Stimulated activated CD8-positive, alpha-beta memory T cell treated with anti-CD3 and anti-CD28 coated beads, Interleukin-2, amount 100 ng/mL, for 1 hour (primary cell): ENCODE data around the gene LAMA4.

Source experiments
- DNase-seq, 2 donors: peaks; one replicate each; pipeline ENCODE4 v3.0.0-alpha.2; 2020; ENCODE audit warnings: low read depth in 2 of 2

The LAMA4 gene

DNA sequence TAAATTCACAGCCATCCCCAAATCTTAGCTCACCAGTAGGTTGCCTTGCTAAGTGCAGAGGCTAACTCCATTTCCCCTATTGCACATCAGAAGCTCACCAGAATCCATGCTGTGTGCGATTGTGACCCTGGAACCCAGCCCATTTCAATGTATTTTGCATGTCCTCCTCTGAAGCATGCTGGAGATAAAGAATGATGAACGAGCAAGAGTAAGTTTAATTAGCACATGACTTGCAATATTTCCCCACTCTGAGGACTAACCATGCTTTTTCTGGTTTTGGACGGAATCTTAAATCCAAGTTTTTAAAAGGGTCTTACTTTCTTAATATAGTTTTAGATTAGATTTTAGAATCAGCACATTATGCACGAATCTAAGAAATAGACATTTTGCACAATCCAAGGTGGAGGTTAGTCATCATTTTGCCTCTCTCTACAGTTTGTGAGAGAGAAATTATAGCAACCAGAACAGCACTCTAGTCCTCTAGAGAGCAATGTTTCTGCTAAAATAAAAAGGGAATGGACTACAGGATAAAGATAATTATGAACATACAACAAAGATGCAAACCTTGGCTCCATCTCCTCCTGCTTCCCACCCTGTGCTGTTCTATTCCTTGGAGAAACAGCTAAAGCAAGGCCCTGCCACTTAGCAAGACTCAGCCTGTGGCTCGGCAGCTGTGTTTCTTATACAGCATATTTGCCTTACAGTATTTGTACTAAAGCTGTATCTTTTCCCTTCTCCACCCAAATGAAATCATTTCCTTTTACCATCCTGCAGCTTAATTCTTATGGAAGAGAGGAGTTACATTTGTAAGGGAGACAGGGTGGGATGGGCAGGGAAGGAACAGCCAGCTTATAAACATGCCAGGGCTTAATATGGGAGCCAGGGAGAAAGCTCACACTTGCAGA, 24.9 kb upstream of the LAMA4 start:
- no peak for DNase-seq

DNA sequence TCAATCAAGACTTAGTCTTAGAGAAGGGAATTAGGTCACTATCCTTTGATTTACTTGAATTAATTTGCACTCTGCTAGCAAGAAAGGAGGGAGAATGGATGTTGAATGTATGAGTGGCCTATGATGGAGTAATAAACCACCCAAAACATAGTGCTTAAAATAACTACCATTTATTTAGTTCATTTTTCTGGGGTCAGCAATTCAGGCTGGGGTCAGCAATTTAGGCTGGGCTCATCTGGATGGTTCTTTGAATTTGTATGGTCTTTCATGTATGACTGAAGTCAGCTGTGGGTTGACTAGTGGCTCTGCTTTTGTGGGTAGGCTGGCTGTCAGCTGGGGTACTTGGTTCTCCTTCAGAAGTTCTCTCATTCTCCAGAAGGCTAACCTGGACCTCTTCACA, 21.0 kb upstream of the LAMA4 start:
- DNase-seq, result no peak

DNA sequence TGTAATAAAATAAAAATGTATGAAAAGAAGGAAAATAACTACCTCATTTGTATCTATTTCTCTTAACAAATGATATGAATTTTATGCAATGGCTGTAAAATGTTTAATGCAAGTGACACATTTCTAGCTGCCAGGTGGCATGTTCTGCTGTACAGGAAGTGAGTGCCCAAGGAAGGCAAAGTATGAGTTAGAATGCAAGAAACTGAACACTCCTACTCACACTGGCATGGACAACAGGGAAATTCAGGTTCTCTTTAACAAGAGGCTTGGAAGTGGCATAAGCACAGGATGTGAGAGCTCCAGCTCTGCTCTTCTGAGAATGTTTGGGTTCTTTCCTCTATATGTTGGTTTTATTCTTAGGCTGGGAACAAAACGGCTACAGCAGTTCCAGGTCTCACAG, 20.4 kb upstream of the LAMA4 start:
- DNase-seq, result no peak

DNA sequence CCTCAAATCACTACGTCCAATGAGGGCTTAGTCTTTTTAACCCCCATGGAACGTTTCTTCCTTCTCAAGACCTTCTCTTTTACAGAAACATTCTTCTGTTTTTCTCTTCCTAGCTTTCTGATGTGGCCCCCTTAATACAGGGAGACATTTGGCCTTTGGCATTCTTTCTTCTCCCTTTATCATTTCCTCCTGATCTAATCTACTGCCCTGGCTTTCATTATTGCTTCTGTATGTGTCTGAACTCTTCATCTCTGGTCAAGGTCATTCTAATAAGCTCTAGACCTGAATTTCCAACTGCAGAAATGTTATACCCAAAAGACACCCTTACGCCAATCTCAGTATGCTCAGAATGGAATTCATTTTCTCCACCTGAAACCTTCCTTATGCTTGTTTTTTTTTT, 18.4 kb upstream of the LAMA4 start:
- DNase-seq, result no peak

DNA sequence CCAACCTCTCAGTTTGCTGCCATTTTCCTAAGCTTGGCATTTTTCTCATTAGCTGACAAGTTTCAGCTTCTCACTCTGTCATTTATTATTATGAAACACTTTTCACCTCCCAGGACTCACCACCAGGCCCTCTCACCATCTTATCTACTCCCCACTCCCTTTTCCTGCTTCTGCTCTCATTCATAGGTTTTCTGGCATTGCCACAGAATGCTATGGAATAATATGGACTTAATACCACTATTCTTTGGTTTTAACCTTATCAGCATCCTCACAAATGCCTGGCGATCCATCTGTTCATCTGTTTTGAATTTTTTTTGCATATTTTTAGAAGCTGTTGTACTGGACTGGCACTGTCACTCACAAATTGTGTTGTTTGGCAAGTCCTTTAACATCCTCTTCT, 16.4 kb upstream of the LAMA4 start:
- DNase-seq, result no peak

DNA sequence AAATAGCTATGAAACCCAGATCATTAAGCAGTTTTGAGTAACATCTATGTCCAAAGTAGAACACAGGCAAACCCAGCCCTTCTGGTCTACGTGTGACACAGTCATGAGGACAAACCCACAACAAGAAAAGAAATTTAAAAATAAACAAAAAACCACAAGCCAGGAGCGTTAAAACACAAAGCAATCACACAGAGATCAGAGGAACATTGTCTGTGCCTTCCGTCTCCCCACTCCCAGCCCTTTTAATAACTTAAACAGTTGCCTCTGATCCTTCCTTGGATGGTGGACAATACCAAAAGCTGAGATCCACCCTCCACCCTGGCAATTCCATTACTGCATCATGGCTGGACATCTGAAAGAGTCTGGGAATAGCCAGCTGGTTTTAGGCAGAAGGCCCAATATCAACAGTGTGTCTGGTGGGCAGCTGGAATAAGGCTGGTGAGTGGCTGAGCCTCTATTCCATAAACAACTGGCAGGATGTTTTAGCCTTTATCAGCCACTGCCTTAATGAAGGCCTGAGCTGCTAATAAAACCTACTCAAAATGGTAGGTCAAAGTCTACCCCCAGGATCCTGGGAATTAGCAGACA, 15.7 kb upstream of the LAMA4 start:
- DNase-seq, result no peak

DNA sequence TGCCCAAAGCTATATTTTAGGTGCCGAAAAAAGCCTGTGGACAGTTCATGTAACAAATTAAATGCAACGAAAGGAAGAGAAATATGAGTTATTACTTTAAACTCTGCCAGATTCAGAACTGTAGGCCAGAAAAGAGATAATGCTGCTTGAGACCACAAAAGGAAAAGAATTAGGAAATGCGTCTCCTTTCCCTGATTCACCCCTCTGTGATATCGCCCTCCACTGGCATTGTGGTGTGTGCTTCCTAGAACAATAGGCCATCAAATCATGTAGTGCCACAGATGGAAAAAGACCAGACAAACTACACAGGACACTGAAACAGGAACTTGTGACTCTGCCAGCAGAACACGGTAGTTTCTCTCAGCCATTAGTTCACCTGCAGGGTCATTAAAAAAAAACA, 14.7 kb upstream of the LAMA4 start:
- no peak for DNase-seq

DNA sequence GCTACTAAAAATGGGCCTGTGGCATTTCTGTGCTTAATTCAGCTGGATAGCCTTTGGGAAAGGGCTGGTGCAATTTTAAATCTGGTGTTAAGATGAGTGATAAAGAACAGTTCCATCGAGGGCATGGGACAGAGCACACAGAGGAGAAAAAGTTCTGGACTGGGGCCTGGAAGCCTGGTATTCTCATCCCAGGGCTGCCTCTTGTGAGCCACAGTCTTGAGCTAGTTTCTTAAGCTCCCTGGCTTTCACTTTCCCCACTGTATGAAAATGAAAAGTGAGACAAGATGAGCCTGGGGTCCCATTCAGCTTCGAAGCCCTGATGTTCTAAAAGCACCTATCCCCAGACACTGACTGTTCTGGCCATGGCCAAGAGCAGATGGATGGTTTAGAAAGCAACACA, 14.3 kb upstream of the LAMA4 start:
- no peak for DNase-seq

DNA sequence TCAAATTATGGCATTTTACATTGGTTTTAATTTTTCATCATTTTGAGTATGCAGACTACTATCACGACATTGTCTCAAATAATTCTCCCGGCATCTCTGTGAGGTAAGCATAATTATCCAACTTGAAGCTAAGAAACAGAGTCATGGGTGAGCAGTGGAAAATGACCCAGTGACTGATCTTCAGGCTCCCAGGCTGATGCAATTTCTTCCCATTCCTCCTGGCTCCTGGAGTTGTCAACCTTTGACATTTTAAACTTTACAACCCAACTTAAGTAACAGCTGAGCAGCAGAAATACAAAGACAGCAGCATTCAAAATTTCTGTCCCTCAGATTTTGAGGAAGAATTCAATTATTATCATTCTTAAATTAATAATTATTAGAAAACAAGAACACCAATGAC, 13.7 kb upstream of the LAMA4 start:
- DNase-seq, result no peak

DNA sequence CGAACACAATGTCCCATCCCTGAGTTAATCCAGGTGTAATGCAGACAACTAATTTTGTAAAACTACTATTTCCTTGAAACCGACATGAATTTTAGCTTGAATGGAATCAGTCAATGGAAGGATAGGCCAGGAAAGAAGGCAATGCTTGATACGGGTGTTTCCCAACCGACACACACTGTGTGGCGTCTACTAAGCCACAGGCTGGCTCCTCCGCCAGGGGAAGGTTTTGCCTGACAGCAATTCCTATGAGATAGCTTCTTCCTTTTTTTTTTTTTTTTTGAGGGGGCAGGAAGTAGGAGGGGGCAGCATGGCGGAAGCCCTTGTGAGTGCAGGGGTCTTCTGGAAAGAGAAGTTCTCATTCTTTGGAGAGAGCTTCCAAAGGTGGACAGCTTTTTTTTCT, 12.0 kb upstream of the LAMA4 start:
- DNase-seq, result no peak

DNA sequence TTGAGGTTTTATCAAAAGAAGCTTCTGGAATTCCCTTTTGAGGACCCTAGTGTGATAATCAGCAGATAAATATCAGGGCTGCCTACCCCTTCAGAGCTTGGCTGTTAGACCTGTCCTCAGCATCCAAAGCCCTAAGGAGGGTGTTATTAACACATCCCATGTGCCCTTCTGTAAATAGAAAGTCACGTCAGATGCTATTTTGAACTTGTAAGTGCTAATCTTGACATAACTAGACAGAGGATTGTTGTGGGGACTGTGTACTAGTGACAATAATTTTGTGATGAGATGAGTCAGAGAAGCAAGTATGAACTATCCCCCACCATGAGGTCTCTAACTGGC, 4.9 kb upstream of the LAMA4 start:
- no peak for DNase-seq

DNA sequence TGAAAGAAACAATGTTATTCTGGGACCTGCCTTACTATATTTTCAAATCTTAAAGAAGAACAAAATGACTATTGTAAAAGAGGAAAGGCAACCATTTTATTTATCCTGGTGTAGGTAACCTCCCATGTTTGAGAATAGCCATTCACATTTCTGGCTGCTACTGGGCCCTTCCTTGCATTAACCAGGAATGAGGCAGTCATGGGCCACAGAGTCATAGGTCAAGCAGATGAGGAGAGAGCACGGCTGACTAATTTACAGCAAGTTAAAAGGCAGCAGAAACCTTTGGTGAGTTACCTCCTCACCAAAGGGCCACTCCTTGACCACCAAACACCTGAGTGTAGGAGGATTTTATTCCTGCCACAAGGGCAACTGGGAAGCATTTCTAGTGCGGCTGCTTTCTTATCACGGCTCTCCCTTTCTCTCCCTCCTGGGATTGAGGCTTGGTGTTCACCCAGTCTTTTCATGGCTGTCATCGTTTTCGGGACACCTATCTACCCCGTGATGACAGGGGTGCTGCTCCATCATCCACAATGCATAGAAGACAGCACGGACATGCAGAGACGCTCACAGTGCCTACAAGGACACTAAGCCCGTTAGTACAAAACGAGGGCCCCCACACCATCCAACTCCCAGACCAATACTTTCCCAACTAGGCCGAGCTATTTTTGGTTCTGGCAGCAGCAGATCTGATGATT, 4.4 kb upstream of the LAMA4 start:
- DNase-seq, result no peak

DNA sequence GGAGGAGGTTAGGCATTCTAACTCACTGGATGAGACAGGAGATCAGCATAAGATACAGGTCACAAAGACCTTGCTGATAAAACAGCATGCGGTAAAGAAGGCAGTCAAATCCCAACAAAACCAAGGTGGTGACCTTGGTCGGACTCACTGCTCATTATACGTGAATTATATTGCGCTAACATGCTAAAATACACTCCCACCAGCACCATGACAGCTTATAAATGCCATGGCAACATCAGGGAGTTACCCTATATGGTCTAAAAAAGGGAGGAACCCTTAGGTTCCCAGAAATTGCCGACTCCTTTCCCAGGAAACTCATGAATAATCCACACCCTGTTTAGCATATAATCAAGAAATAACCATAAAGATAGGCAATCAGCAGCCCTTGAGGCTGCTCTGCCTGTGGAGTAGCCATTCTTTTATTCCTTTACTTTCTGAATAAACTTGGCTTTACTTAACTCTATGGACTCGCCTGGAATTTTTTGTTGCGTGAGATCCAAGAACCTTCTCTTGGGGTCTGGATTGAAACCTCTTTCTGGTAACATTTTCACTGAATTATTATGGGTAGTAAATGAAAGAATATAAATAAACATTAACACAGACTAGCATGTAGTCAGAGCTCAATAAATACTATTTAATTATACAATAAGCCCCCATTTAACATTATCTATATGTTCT, 3.0 kb upstream of the LAMA4 start:
- no peak for DNase-seq

DNA sequence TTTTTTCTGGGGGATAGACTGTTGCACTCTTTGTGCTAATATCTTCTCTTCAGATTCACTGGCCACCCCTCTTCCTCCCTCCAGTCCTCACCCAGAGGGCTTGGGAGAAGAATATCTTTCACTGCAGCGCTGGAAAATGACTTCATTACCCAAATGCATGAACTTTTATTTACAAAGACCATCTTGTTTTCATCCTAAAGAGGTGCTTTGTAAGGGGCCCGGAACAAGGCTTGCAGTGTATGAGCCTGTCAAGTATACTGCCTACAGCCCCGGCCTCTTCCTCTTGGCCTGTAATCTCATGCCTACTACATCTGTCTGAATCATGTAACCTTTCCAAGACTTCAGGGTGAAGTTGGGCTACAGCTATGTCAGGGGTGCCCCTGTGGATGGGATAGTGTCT, 554 bp upstream of the LAMA4 start:
- no peak for DNase-seq

DNA sequence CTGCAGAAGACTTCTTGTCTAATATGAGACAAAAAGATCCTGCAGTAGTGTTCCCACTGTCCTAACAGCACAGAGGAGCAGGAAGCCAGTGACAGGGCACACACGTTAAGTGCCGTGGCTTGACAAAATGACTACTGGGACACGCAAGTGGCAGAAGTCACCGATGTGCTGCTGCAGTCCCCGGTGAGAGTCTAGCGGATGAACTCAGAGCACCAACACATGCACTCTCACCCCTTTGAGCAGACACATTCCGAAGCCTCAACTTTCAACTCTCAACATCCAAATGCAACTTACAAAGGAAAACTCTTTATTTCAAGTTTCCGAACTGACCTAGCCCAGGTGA, 898 bp downstream of the LAMA4 start:
- no peak for DNase-seq

DNA sequence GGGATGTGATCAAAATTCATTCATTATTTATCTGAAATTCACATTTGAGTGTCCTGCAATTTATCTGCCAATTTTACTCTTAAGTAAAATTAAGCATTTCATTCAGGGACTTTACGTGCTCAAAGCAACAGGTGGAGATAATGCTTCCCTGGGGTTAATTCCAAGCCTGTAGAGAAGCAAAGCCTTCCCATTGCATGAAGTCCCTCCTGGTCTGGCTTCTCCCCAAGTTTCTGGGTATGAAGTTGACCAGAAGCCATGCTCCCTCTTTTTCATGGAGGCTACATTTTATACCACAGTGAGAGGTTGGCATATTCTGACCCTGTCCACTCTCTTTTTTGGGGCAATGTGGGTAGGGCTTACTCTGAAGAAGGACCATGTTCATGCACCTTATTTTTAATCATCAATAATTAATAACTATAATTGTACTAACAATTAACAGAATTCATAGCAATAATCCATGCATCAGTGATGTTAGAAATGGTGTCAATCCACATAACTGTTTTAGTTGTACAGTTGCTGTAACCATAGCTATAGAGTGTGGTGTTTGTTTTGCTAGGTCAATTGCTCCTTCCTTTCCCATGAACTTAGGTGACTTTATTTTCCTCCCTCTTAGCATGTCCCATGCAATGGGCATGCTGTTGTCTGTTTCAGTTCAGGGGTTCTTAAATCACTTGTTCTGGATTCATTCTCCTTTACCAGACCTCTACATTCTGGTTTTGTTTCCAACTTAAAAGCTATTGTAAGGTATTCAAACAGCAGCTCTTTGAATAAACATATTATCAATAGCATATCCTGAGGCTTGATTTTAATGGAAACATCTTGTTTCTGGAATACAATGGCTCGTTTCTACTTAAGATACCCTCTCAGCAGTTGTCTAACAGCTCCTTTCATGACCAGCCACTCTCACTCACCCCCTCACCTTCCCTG, 1.5 kb downstream of the LAMA4 start:
- DNase-seq, result no peak

DNA sequence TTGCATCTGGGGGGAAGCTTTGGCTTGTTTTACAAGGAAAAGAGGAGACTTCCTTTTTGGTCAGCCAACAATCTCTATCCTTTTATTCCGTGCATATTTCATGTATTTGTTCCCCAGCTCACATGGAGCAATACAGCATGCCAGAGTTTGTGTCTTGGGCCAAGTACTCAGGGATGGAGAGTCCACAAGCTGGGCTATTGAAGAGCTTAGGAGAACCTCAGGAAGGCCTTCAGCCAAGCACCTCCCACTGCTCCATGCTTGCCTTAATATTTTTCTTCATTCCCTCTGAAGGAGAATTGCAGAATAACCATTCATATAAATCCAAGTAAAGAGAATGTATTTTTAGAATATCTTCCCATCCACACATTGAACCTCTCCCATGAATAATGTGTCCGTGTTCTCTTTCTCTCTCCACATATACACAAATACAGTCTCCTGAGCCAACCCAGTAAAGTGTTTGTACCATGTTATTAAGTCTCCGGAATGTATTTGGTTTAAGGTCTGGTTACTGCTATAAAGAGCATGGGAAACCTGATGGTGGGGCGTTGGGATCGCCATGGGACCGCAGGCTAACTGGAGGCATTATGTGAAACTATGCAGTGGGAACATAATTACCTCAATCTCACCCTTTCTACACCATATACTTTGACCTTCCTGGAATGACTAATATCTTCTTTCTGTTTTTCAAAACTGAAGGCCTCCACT, 3.0 kb downstream of the LAMA4 start:
- no peak for DNase-seq

DNA sequence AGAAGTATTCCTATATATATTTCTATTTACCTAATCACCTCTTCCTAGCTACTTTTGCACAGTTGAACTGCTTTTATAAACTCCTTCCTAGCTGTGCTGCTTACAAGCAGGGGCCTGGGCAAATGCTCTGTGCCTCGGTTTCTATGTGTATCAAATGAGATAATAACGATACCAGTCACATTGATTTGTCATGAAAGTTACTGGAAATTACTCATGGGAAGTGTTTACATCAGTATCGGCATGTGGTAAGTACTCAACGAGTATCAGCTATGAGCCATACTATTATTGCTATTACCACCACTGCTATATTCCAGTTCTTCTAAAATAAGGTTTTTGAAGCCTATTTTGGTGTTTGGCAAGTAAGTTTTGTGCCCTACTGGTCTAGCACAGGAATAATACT, 4.9 kb downstream of the LAMA4 start:
- no peak for DNase-seq

DNA sequence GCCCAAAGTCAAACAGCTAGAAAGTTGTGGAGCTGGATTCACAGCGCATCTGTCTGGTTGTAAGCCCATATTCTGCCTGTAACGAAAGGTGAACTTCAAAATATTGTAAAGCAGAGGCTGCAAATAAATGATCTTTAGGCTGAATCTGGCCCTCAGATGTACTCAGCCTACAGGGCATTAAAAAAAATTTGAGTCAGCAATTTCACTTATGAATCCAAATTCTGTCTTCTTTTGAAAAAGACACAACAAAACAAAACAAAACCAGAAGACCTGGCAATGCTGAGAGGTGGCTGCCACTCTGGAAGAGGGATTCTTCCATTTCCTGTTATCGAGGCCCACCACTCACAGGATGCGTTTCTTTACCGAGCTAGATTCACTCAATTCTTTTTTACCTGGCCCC, 7.1 kb downstream of the LAMA4 start:
- no peak for DNase-seq

DNA sequence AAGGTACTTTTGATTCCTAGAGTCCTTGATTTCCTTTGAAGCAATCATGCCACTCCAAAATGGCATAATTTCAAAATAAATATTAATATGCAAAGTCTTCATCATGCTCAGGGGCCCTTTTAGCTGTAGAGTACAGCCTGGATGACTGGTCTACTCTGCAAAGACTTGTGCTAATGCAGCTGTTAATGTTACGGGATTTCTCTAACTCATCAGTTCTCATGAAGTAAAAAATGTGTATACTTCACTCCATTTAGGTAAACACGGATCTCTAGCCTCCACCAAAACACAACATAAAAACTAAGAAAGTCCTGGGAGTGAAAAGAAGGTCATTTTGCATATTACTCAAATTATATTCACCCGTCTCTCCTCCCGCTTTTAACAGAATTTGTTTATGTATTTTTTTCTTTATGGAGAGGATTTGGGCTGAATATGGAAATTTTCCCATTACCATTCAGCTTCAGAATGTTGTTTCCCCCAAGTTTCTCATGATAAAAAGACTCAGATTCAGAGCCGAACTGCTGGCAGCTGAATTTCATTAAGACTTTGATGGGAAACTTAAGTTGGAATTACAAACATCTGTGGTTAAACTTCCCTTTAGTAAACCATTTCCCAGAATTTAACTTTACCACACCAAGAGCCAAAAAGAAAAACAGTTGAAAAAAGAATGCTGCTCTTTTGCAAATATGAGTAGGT, 8.7 kb downstream of the LAMA4 start:
- DNase-seq, result no peak
